H9 (cell line): ENCODE results near the gene NACA. TPM values are rescaled to one million over a fixed set of nuclear protein-coding genes. Genes with fewer than 3 reads are reported as not detected.

ENCODE experiments used
- DNase-seq: peaks from one replicate; pipeline ENCODE4 v3.0.0-alpha.2; 2017
- H2AFZ ChIP-seq: one replicate; pipeline ENCODE4 v1.6.1; 2013; ENCODE audit warnings: mild to moderate bottlenecking, low read length, control low read depth, moderate library complexity
- H2AK5ac ChIP-seq: 2 replicates; pipeline ENCODE4 v1.6.1; 2013; ENCODE audit warnings: low read length, control low read depth, mixed read lengths; ENCODE audit not compliant: insufficient read length
- H2BK120ac ChIP-seq: one replicate; pipeline ENCODE4 v1.6.1; 2013; ENCODE audit warnings: low read depth, mild to moderate bottlenecking, low read length, control low read depth, inconsistent platforms; ENCODE audit not compliant: poor library complexity, severe bottlenecking
- H2BK12ac ChIP-seq: 2 replicates; pipeline ENCODE4 v1.6.1; 2013; ENCODE audit warnings: low read length, control low read depth, mixed read lengths, low read depth; ENCODE audit not compliant: insufficient read length
- H2BK15ac ChIP-seq: 2 replicates; pipeline ENCODE4 v1.6.1; 2013; ENCODE audit warnings: low read depth, low read length, control low read depth
- H2BK20ac ChIP-seq: one replicate; pipeline ENCODE4 v1.6.1; 2013; ENCODE audit warnings: low read depth, mild to moderate bottlenecking, low read length, control low read depth, inconsistent platforms; ENCODE audit not compliant: poor library complexity, severe bottlenecking
- H2BK5ac ChIP-seq: 2 replicates; pipeline ENCODE4 v1.6.1; 2013; ENCODE audit warnings: low read length, control low read depth, mixed read lengths; ENCODE audit not compliant: insufficient read length
- H3K14ac ChIP-seq: 2 replicates; pipeline ENCODE4 v1.6.1; 2013; ENCODE audit warnings: low read length, control low read depth; ENCODE audit not compliant: insufficient read depth
- H3K18ac ChIP-seq: 2 replicates; pipeline ENCODE4 v1.6.1; 2013; ENCODE audit warnings: low read depth, mild to moderate bottlenecking, mixed read lengths, low read length, control low read depth; ENCODE audit not compliant: insufficient read length
- H3K23ac ChIP-seq: 2 replicates; pipeline ENCODE4 v1.6.1; 2013; ENCODE audit warnings: low read length, control low read depth, mixed read lengths, low read depth; ENCODE audit not compliant: insufficient read length
- H3K23me2 ChIP-seq: 2 replicates; pipeline ENCODE4 v1.6.1; 2013; ENCODE audit warnings: low read depth, mild to moderate bottlenecking, mixed read lengths, low read length, control low read depth; ENCODE audit not compliant: insufficient read length, poor library complexity, severe bottlenecking
- H3K27ac ChIP-seq: 2 replicates; pipeline ENCODE4 v1.5.1; 2013; ENCODE audit warnings: low read length, control low read depth, mixed read lengths, low read depth; ENCODE audit not compliant: insufficient read length
- H3K27me3 ChIP-seq: 2 replicates; pipeline ENCODE4 v1.6.1; 2013; ENCODE audit warnings: low read length, control low read depth, inconsistent platforms; ENCODE audit not compliant: insufficient read depth
- H3K4ac ChIP-seq: 2 replicates; pipeline ENCODE4 v1.6.1; 2013; ENCODE audit warnings: low read depth, mild to moderate bottlenecking, control low read depth, inconsistent platforms, low read length, moderate library complexity
- H3K4me1 ChIP-seq: 2 replicates; pipeline ENCODE4 v1.6.1; 2013; ENCODE audit warnings: low read length, control low read depth, inconsistent platforms; ENCODE audit not compliant: insufficient read depth
- H3K4me2 ChIP-seq: 2 replicates; pipeline ENCODE4 v1.6.1; 2013; ENCODE audit warnings: low read length, control low read depth, mixed read lengths; ENCODE audit not compliant: insufficient read length, insufficient read depth
- H3K56ac ChIP-seq: 2 replicates; pipeline ENCODE4 v1.6.1; 2013; ENCODE audit warnings: low read depth, mild to moderate bottlenecking, mixed read lengths, low read length, control low read depth; ENCODE audit not compliant: insufficient read length
- H3K79me1 ChIP-seq: 2 replicates; pipeline ENCODE4 v1.6.1; 2013; ENCODE audit warnings: low read depth, mild to moderate bottlenecking, moderate library complexity, low read length, control low read depth, inconsistent platforms; ENCODE audit not compliant: insufficient read depth, poor library complexity, severe bottlenecking
- H3K79me2 ChIP-seq: 2 replicates; pipeline ENCODE4 v1.6.1; 2013; ENCODE audit warnings: low read length, control low read depth, inconsistent platforms; ENCODE audit not compliant: insufficient read depth
- H3K9ac ChIP-seq: 2 replicates; pipeline ENCODE4 v1.6.1; 2013; ENCODE audit warnings: low read length, control low read depth, mixed read lengths; ENCODE audit not compliant: insufficient read length; ENCODE audit errors: extremely low read depth
- H3K9me3 ChIP-seq: one replicate; pipeline ENCODE4 v1.6.1; 2013; ENCODE audit warnings: low read depth, low read length, inconsistent platforms; ENCODE audit not compliant: control insufficient read depth
- H3T11ph ChIP-seq: one replicate; pipeline ENCODE4 v1.6.1; 2013; ENCODE audit warnings: mild to moderate bottlenecking, low read length, control low read depth, inconsistent platforms
- H4K20me1 ChIP-seq: one replicate; pipeline ENCODE4 v1.6.1; 2013; ENCODE audit not compliant: control insufficient read depth, insufficient read length, insufficient read depth
- H4K5ac ChIP-seq: 2 replicates; pipeline ENCODE4 v1.6.1; 2013; ENCODE audit warnings: low read depth, mild to moderate bottlenecking, mixed read lengths, low read length, control low read depth; ENCODE audit not compliant: insufficient read length
- H4K8ac ChIP-seq: replicated peaks from 2 replicates; pipeline ENCODE4 v1.6.1; 2013; ENCODE audit warnings: low read length, control low read depth, mixed read lengths, low read depth; ENCODE audit not compliant: insufficient read length
- H4K91ac ChIP-seq: 2 replicates; pipeline ENCODE4 v1.6.1; 2013; ENCODE audit warnings: low read depth, mild to moderate bottlenecking, moderate library complexity, mixed read lengths, low read length, control low read depth; ENCODE audit not compliant: insufficient read length
- H3K27ac Mint-ChIP-seq, 3 experiments: 2 replicates in 2 of 3; 3 replicates in 1 of 3; pipeline ENCODE4 v1.8.0; 2020 to 2021; ENCODE audit warnings: mixed read lengths in 3 of 3, mild to moderate bottlenecking in 1 of 3, moderate library complexity in 1 of 3
- H3K27me3 Mint-ChIP-seq: 2 replicates; pipeline ENCODE4 v1.8.0; 2021; ENCODE audit warnings: low read depth, mild to moderate bottlenecking, moderate library complexity, mixed read lengths
- H3K36me3 Mint-ChIP-seq, 3 experiments: 2 replicates in 2 of 3; 3 replicates in 1 of 3; pipeline ENCODE4 v1.8.0; 2020 to 2021; ENCODE audit warnings: low read depth in 3 of 3, mixed read lengths in 3 of 3; ENCODE audit not compliant: insufficient read depth in 1 of 3
- H3K4me1 Mint-ChIP-seq, 2 experiments: 2 replicates each; pipeline ENCODE4 v1.8.0; 2020; ENCODE audit warnings: mixed read lengths in 2 of 2
- H3K4me3 Mint-ChIP-seq, 2 experiments: 2 replicates in 1 of 2; 3 replicates in 1 of 2; pipeline ENCODE4 v1.8.0; 2020 to 2021; ENCODE audit warnings: mild to moderate bottlenecking in 2 of 2, mixed read lengths in 2 of 2, moderate library complexity in 1 of 2
- H3K9me3 Mint-ChIP-seq, 2 experiments: 2 replicates in 1 of 2; 3 replicates in 1 of 2; pipeline ENCODE4 v1.8.0; 2020; ENCODE audit warnings: mild to moderate bottlenecking in 2 of 2, mixed read lengths in 2 of 2, moderate library complexity in 1 of 2
- WGBS: extraction: QIAGEN DNeasy Blood & Tissue Kit; methylation state at CpG from one replicate; pipeline ENCODE4 v1.1.7; 2013; ENCODE audit warnings: missing lambda C conversion rate, low lambda C conversion rate, mixed read lengths; ENCODE audit not compliant: insufficient read length; ENCODE audit errors: extremely low coverage; 5-methylcytosine and 5-hydroxymethylcytosine counted together
- total RNA-seq: library from RNA; stranded (reverse); gene quantifications from 2 replicates; pipeline ENCODE4 v1.2.1, GENCODE V29; 2021
- TF ChIP-seq, protein P1 (sequence below): fragments of 200-600 bp; sonication (generic); conservative IDR thresholded peaks from 3 replicates; pipeline ENCODE4 v1.8.0; 2021; ENCODE audit warnings: antibody characterized with exemption, mild to moderate bottlenecking

NACA gene
- total RNA-seq, 1 experiment from 2014 or later = 1,204 TPM

DNA sequence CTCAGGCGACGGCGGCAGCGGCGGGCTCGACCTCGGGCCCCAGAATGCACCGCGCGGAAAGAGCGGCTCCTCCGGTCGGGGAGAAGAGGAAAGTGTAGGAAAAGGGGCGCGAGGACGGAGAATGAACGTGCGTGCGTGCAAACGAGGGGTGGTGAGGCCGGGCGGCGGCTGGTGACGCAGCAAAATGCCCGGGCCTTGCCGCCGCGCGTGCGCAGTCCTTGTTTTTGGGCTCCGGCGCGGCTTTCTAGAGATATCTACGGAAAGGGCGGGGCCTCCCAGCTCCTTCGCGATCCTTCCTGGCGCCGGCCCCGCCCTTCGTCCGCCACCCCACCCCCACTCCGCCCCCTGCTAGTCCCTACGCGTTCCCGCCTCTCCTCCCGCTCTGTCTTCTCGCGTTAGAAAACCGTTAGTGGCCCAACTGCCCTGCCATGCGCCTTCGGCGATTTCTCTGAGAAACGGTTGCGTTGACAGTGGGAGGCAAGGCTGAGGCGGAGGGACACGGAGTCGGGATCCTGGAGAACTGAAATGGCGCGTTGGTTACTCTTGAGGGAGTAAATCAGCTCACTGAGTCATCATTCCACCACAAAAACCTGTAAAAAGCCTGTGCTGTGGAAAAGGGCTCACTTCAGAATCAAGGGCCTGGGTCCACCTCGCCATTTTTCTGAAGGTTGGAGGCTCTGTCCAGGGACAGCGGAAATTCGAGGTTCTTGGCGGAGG lies 36.8 kb downstream of the NACA start, which contains the start of gene PTGES3:
Gene PTGES3, minus strand, starts transcription at position 156 of the 717 bp plus-strand sequence. CDS start 285 bp downstream, outside the sequence.
- peak within 1 kb of the TSS; percentile 96 for H3K27ac ChIP-seq
- H3K27ac Mint-ChIP-seq = peak within 1 kb of the TSS; percentile 99 to 100 (median 99)
- H2AK5ac ChIP-seq = no peak within 1 kb of the TSS
- peaks cover 29 to 34% (median 33%) of the 10 kb centered on the region in 3 experiments for H3K36me3 Mint-ChIP-seq
- peaks cover 0 to 3% of the 10 kb centered on the region in 2 experiments; a peak in 2 of 5 replicates for H3K9me3 Mint-ChIP-seq
- H3K79me2 ChIP-seq = peaks cover 38% of the 10 kb centered on the region; the same call in 1 of the 2 replicates
- H4K5ac ChIP-seq = peak within 1 kb of the TSS; percentile 47
- H3K79me1 ChIP-seq = no peaks in the 10 kb centered on the region
- H3K27me3 Mint-ChIP-seq = no peaks in the 10 kb centered on the region
- H3K23ac ChIP-seq = no peak within 1 kb of the TSS
- no peak within 1 kb of the TSS for H4K8ac ChIP-seq
- H3K9ac ChIP-seq = peak within 1 kb of the TSS; percentile 95
- TF ChIP-seq, protein P1, sequence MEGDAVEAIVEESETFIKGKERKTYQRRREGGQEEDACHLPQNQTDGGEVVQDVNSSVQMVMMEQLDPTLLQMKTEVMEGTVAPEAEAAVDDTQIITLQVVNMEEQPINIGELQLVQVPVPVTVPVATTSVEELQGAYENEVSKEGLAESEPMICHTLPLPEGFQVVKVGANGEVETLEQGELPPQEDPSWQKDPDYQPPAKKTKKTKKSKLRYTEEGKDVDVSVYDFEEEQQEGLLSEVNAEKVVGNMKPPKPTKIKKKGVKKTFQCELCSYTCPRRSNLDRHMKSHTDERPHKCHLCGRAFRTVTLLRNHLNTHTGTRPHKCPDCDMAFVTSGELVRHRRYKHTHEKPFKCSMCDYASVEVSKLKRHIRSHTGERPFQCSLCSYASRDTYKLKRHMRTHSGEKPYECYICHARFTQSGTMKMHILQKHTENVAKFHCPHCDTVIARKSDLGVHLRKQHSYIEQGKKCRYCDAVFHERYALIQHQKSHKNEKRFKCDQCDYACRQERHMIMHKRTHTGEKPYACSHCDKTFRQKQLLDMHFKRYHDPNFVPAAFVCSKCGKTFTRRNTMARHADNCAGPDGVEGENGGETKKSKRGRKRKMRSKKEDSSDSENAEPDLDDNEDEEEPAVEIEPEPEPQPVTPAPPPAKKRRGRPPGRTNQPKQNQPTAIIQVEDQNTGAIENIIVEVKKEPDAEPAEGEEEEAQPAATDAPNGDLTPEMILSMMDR = no peak
- peak within 1 kb of the TSS; percentile 99 to 100 for H3K4me3 Mint-ChIP-seq
- peak within 1 kb of the TSS; percentile 90 for H2BK120ac ChIP-seq
- no peaks in the 10 kb centered on the region for H4K20me1 ChIP-seq
- peak; percentile 99 for DNase-seq
- no CpG with 5 or more reads among the region's 64 CpGs for WGBS
- H3K9me3 ChIP-seq = no peaks in the 10 kb centered on the region
- H3K14ac ChIP-seq = peak within 1 kb of the TSS; percentile 96
- no peak within 1 kb of the TSS for H2BK15ac ChIP-seq
- H2BK12ac ChIP-seq = peak within 1 kb of the TSS; percentile 40
- no peaks in the 10 kb centered on the region for H3K27me3 ChIP-seq
- H3K4ac ChIP-seq = peak within 1 kb of the TSS; percentile 31; the same call in 1 of the 2 replicates
- peak within 1 kb of the TSS; percentile 88 for H3K4me2 ChIP-seq
- no peak within 1 kb of the TSS for H2AFZ ChIP-seq
- peaks cover 15 to 24% of the 10 kb centered on the region in 2 experiments for H3K4me1 Mint-ChIP-seq
- peak within 1 kb of the TSS; percentile 92 for H3K18ac ChIP-seq
- no peaks in the 10 kb centered on the region for H3K4me1 ChIP-seq
- no peak within 1 kb of the TSS for H2BK20ac ChIP-seq
- H3K23me2 ChIP-seq = peaks cover 8% of the 10 kb centered on the region
- H4K91ac ChIP-seq = no peak within 1 kb of the TSS
- no peak within 1 kb of the TSS for H3K56ac ChIP-seq
- H2BK5ac ChIP-seq = peak within 1 kb of the TSS; percentile 27
- H3T11ph ChIP-seq = no peak within 1 kb of the TSS
